TTC549 (cell line): ENCODE measurements around the gene TRAPPC14.
"Not testable (repeated sequence)": the region's sequence is repeated elsewhere in the genome, so short reads cannot be mapped to it uniquely, and the experiment has no call there.

ENCODE experiments used
- FAIRE-seq: peaks from 2 replicates; lab custom pipeline; 2012; peaks lifted over from hg19 to GRCh38; lab: Jason Lieb, UNC

TRAPPC14 gene

DNA sequence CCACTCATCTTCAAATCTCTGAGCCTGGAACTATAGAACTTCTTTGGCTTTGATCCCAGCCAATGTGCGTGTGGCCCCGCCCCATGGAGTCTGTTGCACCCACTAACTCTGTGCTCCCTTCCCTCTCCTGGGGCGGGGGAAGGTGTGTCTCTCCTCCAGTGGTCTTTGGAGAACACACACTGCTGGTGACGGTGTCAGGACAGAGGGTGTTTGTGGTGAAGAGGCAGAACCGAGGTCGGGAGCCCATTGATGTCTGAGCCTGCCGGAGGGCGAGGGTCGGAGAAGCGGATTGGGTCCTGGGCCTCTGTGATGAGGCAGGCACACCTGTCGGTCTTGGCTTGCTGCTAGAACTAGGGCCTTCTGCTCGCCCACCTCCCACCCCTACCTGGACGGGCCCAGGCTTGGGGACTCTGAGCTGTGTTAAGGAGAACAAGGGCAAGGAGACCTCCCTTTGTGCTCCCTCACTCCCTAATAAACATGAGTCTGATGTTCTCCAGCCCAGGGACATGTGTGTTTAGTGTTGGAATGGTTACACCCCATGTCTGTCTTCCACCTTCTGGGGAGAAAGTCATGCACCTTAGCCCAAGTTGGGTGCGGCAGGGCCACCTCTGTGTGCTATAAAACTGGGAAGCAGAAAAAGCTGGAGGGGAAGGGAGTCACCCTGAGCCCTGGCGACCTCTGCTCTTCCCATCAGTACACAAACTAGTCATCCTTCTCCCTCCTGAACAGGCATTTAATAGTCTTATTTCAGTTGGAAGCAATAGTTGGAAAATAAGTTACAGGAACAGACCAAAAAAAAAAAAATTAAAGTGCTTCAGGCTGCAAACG is 4.6 kb downstream of the TRAPPC14 start:
- no peak for FAIRE-seq

- FAIRE-seq = no peak
Measured at GRCh38 chr7:100152937-100153666, 5.4 kb downstream of the TRAPPC14 start.

DNA sequence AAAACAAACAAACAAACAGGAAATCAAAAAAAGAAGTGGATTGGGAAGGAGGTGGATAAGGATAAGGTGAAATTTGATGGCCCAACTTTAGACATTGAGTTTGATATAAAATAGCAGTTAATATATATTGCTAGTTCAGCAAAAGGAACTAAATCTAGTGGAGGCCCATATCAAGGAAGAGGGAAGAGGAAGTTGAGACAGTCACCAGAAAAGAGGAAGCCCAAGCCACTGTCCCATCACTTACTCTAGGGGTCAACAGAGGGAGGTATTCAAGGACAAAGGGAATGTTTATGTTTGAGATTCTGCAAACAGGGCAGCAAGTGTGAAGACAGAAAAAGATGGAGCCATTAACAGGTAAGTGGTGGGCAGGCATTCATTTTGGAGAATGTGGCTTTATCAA is 6.1 kb downstream of the TRAPPC14 start:
- no peak for FAIRE-seq

- peak; percentile 94 for FAIRE-seq
Measured at GRCh38 chr7:100148559-100149328, 9.8 kb downstream of the TRAPPC14 start, which contains the start of gene LAMTOR4. Gene LAMTOR4, plus strand, starts transcription at chr7:100148918. Its CDS starts 55 bp downstream, at chr7:100148973.

DNA sequence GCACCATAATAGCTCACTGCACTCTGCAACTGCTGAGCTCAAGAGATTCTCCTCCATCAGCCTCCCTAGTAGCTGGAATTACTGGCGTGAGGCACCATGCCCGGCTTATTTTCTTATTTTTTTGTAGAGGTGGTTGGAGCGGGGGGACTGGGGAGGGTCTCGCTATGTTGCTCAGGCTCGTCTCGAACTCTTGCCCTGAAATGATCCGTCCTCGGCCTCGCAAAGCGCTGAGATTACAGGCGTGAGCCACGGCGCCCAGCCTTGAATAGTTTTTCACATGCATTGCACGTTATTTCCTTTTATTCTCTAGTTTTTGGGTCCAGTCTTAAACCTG is 10.3 kb downstream of the TRAPPC14 start:
- FAIRE-seq = no peak

- FAIRE-seq = no peak
Measured at GRCh38 chr7:100147278-100147677, 11.2 kb downstream of the TRAPPC14 start.

DNA sequence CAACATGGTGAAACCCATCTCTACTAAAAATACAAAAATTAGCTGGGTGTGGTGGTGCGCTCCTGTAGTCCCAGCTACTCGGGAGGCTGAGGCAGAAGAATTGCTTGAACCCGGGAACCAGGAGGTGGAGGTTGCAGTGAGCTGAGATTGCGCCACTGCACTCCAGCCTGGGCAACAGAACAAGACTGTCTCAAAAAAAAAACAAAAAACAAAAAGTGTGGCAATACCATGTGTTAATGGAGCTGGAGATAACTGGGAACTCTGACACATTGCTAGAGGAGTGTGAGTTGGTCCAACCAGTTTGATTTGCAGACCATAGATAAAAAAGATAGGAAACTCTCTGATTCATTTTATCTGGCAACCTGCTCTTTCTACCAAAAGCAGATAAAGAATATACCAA is 12.2 kb downstream of the TRAPPC14 start:
- FAIRE-seq = not testable (repeated sequence)

DNA sequence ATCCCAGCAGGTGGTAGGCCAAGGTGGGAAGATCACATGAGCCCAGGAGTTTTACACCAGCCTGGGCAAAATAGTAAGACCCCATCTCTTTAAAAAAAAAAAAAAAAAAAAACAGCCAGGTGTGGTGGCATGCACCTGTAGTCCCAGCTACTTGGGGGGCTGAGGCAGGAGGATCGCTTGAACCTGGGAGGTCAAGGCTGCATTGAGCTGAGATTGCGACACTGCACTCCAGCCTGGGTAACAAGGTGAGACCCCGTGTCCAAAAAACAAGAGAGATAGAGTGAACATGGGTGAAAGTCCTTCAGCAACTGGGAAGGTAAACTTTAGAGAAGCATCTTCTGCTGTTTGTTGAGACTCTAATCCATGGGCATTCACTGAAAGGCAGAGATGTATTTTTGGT is 16.1 kb downstream of the TRAPPC14 start:
- FAIRE-seq = no peak

DNA sequence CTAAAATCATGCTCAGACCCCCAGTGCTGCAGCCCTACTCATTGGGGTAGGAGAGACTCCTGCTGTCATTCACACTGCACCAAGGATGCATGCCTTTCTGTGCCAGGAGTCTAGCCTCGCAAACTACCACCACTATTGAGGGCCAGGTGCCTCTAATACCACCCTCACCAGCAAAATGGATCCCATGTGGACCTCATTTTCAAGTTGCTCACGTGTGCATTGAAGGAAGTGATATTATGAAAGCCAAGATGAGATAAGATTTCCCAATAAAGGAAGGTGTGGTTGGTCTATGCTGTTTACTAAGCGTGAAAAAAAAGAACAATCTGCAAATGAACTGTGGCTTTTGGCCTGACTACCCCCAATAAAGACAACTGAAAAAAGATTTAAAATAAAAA is 17.0 kb downstream of the TRAPPC14 start:
- FAIRE-seq = no peak

- no peak for FAIRE-seq
Measured at GRCh38 chr7:100137851-100138760, 20.4 kb downstream of the TRAPPC14 start.

GRCh38 chr7:100132697-100133151 is 25.8 kb downstream of the TRAPPC14 start:
- FAIRE-seq = no peak

GRCh38 chr7:100132126-100132525 is 26.4 kb downstream of the TRAPPC14 start:
- no peak for FAIRE-seq

DNA sequence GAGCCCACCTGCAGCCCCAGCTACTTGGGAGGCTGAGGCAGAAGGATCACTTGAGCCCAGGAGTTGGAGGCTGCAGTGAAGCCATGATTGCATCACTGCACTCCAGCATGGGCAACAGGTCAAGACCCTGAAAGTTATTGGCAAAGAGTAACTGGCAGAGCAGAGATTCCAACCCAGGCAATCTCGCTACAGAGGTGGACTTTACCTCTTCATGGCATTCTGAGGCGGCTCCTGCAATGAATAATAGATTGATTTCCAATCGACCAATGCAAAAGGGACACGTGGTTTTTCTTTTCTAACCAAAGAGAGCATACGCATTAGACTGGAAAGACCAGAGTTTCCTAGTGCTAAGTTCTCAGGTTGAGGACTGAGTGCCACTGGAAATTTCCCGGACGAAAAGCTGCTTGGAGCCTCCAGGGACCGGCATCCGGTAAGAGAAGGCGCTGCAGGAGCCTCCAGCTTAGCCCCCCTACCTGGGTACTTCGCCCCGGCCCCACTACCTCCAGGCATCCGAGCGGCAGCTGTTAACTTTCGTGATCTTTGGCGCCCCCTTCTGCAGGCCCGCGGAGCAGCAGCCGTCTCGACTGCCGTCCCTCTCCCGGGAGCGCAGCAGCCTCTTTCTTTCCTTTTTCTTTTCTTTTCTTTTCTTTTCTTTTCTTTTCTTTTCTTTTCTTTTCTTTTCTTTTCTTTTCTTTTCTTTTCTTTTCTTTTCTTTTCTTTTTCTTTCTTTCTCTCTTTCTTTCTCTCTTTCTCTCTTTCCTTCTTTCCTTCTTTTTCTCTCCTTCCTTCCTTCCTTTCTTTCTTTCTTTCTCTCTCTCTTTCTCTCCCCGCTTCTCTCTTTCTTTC is 27.7 kb downstream of the TRAPPC14 start:
- FAIRE-seq = no peak

- FAIRE-seq = not testable (repeated sequence)
Measured at GRCh38 chr7:100130220-100130607, 28.3 kb downstream of the TRAPPC14 start.

GRCh38 chr7:100128637-100128963 is 29.9 kb downstream of the TRAPPC14 start:
- no peak for FAIRE-seq

DNA sequence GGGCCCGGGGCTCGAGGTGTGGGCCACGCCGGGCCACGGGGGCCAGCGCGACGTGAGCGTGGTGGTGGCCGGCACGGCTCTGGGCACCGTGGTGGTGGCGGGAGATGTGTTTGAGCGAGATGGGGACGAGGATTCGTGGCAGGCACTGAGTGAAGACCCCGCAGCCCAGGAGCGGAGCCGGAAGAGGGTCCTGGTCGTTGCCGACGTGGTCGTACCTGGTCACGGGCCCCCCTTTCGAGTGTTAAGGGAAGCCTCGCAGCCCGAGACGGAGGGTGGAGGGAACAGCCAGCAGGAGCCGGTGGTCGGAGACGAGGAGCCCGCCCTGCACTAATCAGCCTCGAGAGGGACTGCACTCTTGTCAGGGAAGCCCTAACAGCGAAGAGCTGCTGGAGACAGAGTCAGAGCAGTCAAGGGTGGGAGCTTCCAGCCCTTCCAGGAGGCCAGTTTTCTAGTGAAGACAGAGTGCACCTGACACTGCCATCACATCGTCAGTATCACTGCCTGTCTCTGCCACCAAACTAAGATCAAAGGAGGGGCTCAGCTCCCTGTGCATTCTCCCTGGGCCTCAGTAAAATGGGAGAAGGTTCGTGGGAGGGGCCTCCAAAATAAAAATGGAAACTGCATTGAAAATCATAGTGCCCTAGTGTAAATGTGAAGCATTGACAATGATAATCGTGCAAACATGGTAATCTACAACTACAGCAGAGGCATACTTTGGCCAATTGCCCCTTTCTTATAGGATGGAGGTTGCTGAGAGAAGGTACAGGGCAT is 30.5 kb downstream of the TRAPPC14 start:
- FAIRE-seq = no peak

- FAIRE-seq = no peak
Measured at GRCh38 chr7:100126931-100127865, 31.3 kb downstream of the TRAPPC14 start, which contains the start of gene MBLAC1. Gene MBLAC1, plus strand, starts transcription at chr7:100126967. Its CDS starts 429 bp downstream, at chr7:100127396.

GRCh38 chr7:100126239-100126930 is 32.1 kb downstream of the TRAPPC14 start:
- no peak for FAIRE-seq
